BJ (cell line): ENCODE measurements around the gene HDLBP. TPM values are rescaled to one million over a fixed set of nuclear protein-coding genes. Genes with fewer than 3 reads are reported as not detected.

Experiments used
- CTCF ChIA-PET: fragments of 350-600 bp; formaldehyde crosslinking; extraction: SDS; loops from one replicate; lab custom pipeline; 2021; ENCODE audit warnings: antibody characterized with exemption, inconsistent platforms; lab: Yijun Ruan, JAX
- POLR2A ChIA-PET: fragments of 300-600 bp; sonication (Branson Sonifier 250); formaldehyde crosslinking; extraction: SDS; loops from one replicate; lab custom pipeline; 2021; ENCODE audit warnings: antibody characterized with exemption; lab: Charles Lee
- DNase-seq: peaks from one replicate; pipeline ENCODE4 v3.0.0-alpha.2; 2011; ENCODE audit warnings: low read depth
- H3K27me3 ChIP-seq: 2 replicates; pipeline ENCODE4 v1.6.0; 2011; ENCODE audit warnings: low read length; ENCODE audit not compliant: control insufficient read depth, insufficient read depth
- H3K36me3 ChIP-seq: 2 replicates; pipeline ENCODE4 v1.5.1; 2011; ENCODE audit warnings: low read length; ENCODE audit not compliant: control insufficient read depth, insufficient read depth
- H3K4me3 ChIP-seq: 2 replicates; pipeline ENCODE4 v1.5.1; 2011; ENCODE audit warnings: low read depth, mild to moderate bottlenecking, control low read depth, low read length
- CTCF ChIP-seq: IDR thresholded peaks from 2 replicates; pipeline ENCODE4 v1.5.1; 2011; ENCODE audit warnings: low read depth, mild to moderate bottlenecking, control low read depth, inconsistent platforms, low read length, moderate library complexity; ENCODE audit not compliant: insufficient read depth
- polyA plus RNA-seq: library from polyadenylated mRNA; depleted of rRNA; stranded (reverse); fragments of >200 nt; gene quantifications from 2 replicates; pipeline ENCODE4 v1.2.3, GENCODE V29; 2011

HDLBP gene
- polyA plus RNA-seq, 1 experiment = 948 TPM

- Histone ChIP-seq H3K4me3 (no peak overlapping the region), H3K27me3 (no peaks in the 10 kb centered on the region), H3K36me3 (peaks cover 46% of the 10 kb centered on the region)
- ChIA-PET CTCF (no interaction called here), POLR2A (no interaction called here)
- no peak for DNase-seq
- TF ChIP-seq CTCF = no peak
Measured at GRCh38 chr2:241225983-241226382, 89.5 kb downstream of the HDLBP start.

GRCh38 chr2:241225545-241225944 lies 89.9 kb downstream of the HDLBP start:
- CTCF ChIA-PET = interaction anchor here (1.5 kb wide), 1 partner anchor 385 kb away, joined by 3 read pairs; no protein-coding TSS in a partner anchor
- TF ChIP-seq CTCF = no peak
- H3K36me3 ChIP-seq = peaks cover 45% of the 10 kb centered on the region
- H3K27me3 ChIP-seq = no peaks in the 10 kb centered on the region
- no peak overlapping the region for H3K4me3 ChIP-seq
- POLR2A ChIA-PET = no interaction called here
- DNase-seq = no peak

- no peaks in the 10 kb centered on the region for H3K27me3 ChIP-seq
- DNase-seq = no peak
- H3K4me3 ChIP-seq = no peak overlapping the region
- peaks cover 39% of the 10 kb centered on the region for H3K36me3 ChIP-seq
- no peak for TF ChIP-seq CTCF
- ChIA-PET CTCF (interaction anchor here (1.5 to 1.7 kb wide), 2 partner anchors 373 to 384 kb away, joined by 3 to 7 read pairs; no protein-coding TSS in a partner anchor), POLR2A (interaction anchor here (0.5 kb wide), 1 partner anchor 12 kb away, joined by 7 read pairs; no protein-coding TSS in a partner anchor)
Measured at GRCh38 chr2:241224851-241225438, 90.5 kb downstream of the HDLBP start.

GRCh38 chr2:241224018-241224850 lies 91.2 kb downstream of the HDLBP start:
- no peak for DNase-seq
- CTCF ChIA-PET = interaction anchor here (1.5 to 1.7 kb wide), 2 partner anchors 373 to 384 kb away, joined by 3 to 7 read pairs; no protein-coding TSS in a partner anchor
- no peak overlapping the region for H3K4me3 ChIP-seq

More at GRCh38 chr2:241224018-241224850, 91.2 kb downstream of the HDLBP start:
- TF ChIP-seq CTCF = no peak
- H3K27me3 ChIP-seq = no peaks in the 10 kb centered on the region
- H3K36me3 ChIP-seq = peaks cover 32% of the 10 kb centered on the region
- POLR2A ChIA-PET = interaction anchor here (0.5 kb wide), 1 partner anchor 13 kb away, joined by 7 read pairs; no protein-coding TSS in a partner anchor
